ENCODE data around the gene UFD1.

The UFD1 gene

GRCh38 chr22:19470010-19470409 is 9.0 kb downstream of the UFD1 start:
- H3K9me3 ChIP-seq, result no peaks in the 10 kb centered on the region
- no peak for TF ChIP-seq CTCF (IDR thresholded peaks at IDR 0.05; ENCODE audit: low read depth, low read length)
- no peaks in the 10 kb centered on the region; the same call in 1 of the 2 replicates for H3K4me1 ChIP-seq
- no peak overlapping the region for H3K4me3 ChIP-seq (ENCODE audit: low read depth, low read length)
- H3K27me3 ChIP-seq, result no peaks in the 10 kb centered on the region
- DNase-seq, result no peak
- peaks cover 73% of the 10 kb centered on the region for H3K36me3 ChIP-seq

GRCh38 chr22:19469421-19469820 is 9.6 kb downstream of the UFD1 start:
- no peak for DNase-seq

GRCh38 chr22:19467912-19468311 is 11.1 kb downstream of the UFD1 start:
- TF ChIP-seq CTCF (IDR thresholded peaks at IDR 0.05; ENCODE audit: low read depth, low read length), result no peak
- no peak overlapping the region for H3K4me3 ChIP-seq (ENCODE audit: low read depth, low read length)
- no peaks in the 10 kb centered on the region; the same call in 1 of the 2 replicates for H3K4me1 ChIP-seq
- peaks cover 67% of the 10 kb centered on the region for H3K36me3 ChIP-seq
- DNase-seq, result no peak
- no peaks in the 10 kb centered on the region for H3K27me3 ChIP-seq
- H3K9me3 ChIP-seq, result no peaks in the 10 kb centered on the region

More at GRCh38 chr22:19469421-19469820, 9.6 kb downstream of the UFD1 start:
- no peaks in the 10 kb centered on the region for H3K9me3 ChIP-seq
- no peaks in the 10 kb centered on the region; the same call in 1 of the 2 replicates for H3K4me1 ChIP-seq
- H3K27me3 ChIP-seq, result no peaks in the 10 kb centered on the region
- H3K4me3 ChIP-seq (ENCODE audit: low read depth, low read length), result no peak overlapping the region
- no peak for TF ChIP-seq CTCF (IDR thresholded peaks at IDR 0.05; ENCODE audit: low read depth, low read length)
- H3K36me3 ChIP-seq, result peaks cover 75% of the 10 kb centered on the region

GRCh38 chr22:19466848-19467752 is 11.9 kb downstream of the UFD1 start:
- DNase-seq, result no peak
- Histone ChIP-seq H3K9me3 (no peaks in the 10 kb centered on the region), H3K4me1 (no peaks in the 10 kb centered on the region; the same call in 1 of the 2 replicates), H3K27me3 (no peaks in the 10 kb centered on the region), H3K36me3 (peaks cover 62% of the 10 kb centered on the region), H3K4me3 (ENCODE audit: low read depth, low read length) (no peak overlapping the region)
- no peak for TF ChIP-seq CTCF (IDR thresholded peaks at IDR 0.05; ENCODE audit: low read depth, low read length)

GRCh38 chr22:19466126-19466716 is 12.8 kb downstream of the UFD1 start:
- no peaks in the 10 kb centered on the region for H3K9me3 ChIP-seq
- DNase-seq, result peak; percentile 45
- H3K4me3 ChIP-seq (ENCODE audit: low read depth, low read length), result no peak overlapping the region
- H3K27me3 ChIP-seq, result no peaks in the 10 kb centered on the region
- no peaks in the 10 kb centered on the region; the same call in 1 of the 2 replicates for H3K4me1 ChIP-seq
- TF ChIP-seq CTCF (IDR thresholded peaks at IDR 0.05; ENCODE audit: low read depth, low read length), result no peak
- peaks cover 58% of the 10 kb centered on the region for H3K36me3 ChIP-seq

GRCh38 chr22:19464975-19465374 is 14.0 kb downstream of the UFD1 start:
- H3K4me3 ChIP-seq (ENCODE audit: low read depth, low read length), result no peak overlapping the region
- H3K36me3 ChIP-seq, result peaks cover 54% of the 10 kb centered on the region
- no peaks in the 10 kb centered on the region for H3K27me3 ChIP-seq
- H3K4me1 ChIP-seq, result no peaks in the 10 kb centered on the region; the same call in 1 of the 2 replicates
- no peaks in the 10 kb centered on the region for H3K9me3 ChIP-seq
- TF ChIP-seq CTCF (IDR thresholded peaks at IDR 0.05; ENCODE audit: low read depth, low read length), result no peak
- no peak for DNase-seq
